Measurements from ENCODE around the gene HP1BP3.

The HP1BP3 gene

DNA sequence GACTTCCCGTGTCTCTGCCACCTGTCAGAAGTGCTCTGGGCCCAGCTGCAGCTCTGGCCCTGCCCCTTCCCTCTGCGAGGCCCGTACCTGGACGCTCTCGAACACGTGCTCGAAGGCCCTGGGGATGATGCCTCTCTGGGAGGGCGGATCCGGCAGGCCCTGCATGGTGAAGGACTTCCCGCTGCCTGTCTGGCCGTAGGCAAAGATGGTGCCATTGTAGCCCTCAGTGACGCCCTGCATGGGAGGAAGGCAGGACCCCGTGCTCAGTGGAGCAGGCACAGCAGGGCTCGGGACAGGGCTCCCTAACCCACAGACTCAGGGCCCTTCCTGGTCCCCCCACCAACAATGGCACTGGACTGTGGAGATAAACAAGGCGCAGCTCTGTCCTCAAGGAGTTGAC is 71.7 kb downstream of the HP1BP3 start:
- no peak overlapping the region for H3K4me3 ChIP-seq (ENCODE audit: control insufficient read depth, low read depth, low read length)
- DNase-seq (ENCODE audit: low read depth) = no peak
- TF ChIP-seq, protein P1, sequence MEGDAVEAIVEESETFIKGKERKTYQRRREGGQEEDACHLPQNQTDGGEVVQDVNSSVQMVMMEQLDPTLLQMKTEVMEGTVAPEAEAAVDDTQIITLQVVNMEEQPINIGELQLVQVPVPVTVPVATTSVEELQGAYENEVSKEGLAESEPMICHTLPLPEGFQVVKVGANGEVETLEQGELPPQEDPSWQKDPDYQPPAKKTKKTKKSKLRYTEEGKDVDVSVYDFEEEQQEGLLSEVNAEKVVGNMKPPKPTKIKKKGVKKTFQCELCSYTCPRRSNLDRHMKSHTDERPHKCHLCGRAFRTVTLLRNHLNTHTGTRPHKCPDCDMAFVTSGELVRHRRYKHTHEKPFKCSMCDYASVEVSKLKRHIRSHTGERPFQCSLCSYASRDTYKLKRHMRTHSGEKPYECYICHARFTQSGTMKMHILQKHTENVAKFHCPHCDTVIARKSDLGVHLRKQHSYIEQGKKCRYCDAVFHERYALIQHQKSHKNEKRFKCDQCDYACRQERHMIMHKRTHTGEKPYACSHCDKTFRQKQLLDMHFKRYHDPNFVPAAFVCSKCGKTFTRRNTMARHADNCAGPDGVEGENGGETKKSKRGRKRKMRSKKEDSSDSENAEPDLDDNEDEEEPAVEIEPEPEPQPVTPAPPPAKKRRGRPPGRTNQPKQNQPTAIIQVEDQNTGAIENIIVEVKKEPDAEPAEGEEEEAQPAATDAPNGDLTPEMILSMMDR (conservative IDR thresholded peaks at IDR 0.05; ENCODE audit: control insufficient read depth, insufficient read depth, low read depth, low read length) = no peak

DNA sequence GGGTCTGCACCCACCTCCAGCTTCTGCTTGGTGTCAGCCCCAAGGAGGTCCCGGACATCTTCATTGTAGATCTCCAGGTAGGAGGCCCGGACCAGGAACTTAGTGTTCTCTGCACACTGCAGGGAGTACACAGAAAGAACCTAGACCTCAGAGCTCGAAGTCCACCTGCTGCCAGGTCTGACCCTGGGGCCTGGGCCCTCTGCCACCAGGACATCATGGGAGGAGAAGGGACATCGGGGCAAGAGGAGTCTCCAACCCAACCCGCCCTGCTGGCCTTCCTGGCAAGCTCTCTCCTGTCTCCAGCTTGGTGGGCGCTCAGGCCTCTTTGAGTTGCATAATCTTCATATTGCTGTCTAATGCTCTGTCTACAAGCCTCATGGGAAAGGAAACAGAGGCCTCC is 73.7 kb downstream of the HP1BP3 start:
- DNase-seq (ENCODE audit: low read depth) = no peak

DNA sequence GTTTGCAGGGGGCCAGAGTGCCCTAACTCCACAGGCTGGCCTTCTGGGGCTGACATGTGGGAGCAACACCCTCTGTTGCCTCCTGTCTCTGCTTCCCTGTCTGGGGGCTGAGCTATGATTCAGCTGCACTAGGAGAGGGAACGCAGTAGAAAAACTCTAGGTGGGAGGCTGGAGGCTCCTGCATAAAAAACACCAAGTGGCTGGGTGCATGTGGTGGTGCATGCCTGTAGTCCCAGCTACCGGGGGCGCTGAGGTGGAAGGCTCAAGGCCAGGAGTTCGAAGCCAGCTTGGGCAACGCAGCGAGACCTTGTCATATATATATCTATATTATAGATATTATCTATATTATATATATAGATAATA is 74.9 kb downstream of the HP1BP3 start:
- TF ChIP-seq, protein P1 (conservative IDR thresholded peaks at IDR 0.05; ENCODE audit: control insufficient read depth, insufficient read depth, low read depth, low read length) = no peak
- DNase-seq (ENCODE audit: low read depth) = no peak
- H3K4me3 ChIP-seq (ENCODE audit: control insufficient read depth, low read depth, low read length) = no peak overlapping the region

More for the DNA sequence above, 73.7 kb downstream of the HP1BP3 start:
- TF ChIP-seq, protein P1 (conservative IDR thresholded peaks at IDR 0.05; ENCODE audit: control insufficient read depth, insufficient read depth, low read depth, low read length) = no peak
- H3K4me3 ChIP-seq (ENCODE audit: control insufficient read depth, low read depth, low read length) = no peak overlapping the region

DNA sequence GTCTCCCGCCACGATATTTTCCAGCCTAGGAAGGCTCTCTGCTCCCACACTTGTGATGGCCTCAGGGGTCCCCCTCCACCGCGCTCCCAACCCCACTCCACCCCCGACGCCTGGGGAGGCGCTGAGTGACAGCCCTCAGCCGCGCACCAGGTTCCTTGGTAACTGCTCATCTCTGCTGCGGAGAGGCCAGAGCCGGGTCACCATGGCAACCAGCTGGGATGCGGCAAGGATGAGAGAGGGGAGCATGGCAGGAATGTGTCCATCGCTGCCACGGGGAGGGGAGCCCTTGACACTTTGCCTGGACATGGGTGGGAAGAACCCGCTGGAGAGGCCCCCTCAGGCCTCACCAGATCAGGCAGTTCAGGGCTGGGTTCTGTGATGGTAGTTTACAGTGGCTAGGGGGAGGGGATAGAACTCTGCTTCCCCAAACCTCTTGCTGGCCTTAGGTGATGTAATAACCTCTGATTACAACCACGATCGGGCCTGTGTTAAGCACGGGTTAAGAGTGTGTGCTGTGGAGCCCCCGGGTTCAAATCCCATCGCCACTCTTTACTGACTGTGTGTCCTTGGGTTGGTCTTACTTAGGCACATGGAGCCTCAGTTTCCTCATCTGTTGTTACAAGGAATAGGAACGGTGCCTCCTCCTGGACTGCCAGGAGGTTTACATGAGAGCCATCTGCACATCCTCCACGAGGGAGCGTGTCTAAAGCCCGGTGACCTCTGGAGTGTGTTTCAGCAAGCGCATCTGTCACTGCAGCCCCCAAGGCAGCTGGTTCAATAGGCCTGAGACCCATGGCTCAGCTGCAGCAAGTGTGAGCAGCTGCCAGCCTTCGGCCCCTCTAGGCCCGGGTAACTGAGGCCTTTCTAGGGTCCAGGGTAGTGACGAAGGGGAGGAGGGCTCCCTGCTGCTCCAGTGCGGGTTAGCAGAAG is 75.6 kb downstream of the HP1BP3 start:
- DNase-seq (ENCODE audit: low read depth) = no peak
- TF ChIP-seq, protein P1 (conservative IDR thresholded peaks at IDR 0.05; ENCODE audit: control insufficient read depth, insufficient read depth, low read depth, low read length) = no peak
- H3K4me3 ChIP-seq (ENCODE audit: control insufficient read depth, low read depth, low read length) = no peak overlapping the region

DNA sequence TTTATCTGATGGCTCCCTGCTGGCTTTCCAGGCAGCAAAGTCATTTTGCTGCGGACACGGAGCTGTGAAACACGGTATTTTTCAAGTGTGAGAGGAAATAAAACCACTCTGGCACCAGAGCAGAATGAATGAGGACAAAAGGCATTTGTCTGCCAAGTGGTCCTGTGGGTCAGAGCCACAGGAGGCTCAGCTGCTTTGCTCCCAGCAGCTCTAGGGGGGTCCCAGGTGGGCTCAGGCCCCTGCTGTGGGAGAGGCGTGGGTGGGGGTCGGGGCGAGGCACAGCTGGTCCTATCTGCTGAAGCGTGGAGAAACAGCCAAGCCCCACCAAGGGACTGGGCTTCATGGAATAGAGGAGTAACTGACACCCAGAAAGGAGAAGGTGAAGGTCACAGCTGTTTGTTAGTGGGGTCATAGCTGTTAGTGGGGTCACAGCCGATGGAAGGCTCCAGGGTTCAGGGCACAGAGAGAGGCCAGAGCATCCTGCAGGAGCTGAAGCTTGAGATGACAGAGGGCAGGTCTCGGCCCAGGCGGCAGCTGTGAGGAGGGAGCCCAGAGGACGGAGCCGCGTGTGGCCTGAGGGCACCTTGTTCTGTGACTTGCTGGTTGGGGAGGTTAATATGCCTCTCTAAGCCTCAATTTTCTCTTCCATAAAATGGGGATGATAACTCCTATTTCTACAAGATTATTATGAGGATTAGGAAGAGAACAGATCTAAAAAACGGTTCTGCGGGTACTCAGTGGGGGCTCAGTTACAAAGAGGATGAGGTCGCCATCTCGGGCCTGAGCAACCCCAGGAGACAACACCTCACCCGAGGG is 76.4 kb downstream of the HP1BP3 start:
- TF ChIP-seq, protein P1 (conservative IDR thresholded peaks at IDR 0.05; ENCODE audit: control insufficient read depth, insufficient read depth, low read depth, low read length) = no peak
- H3K4me3 ChIP-seq (ENCODE audit: control insufficient read depth, low read depth, low read length) = no peak overlapping the region
- DNase-seq (ENCODE audit: low read depth) = no peak

DNA sequence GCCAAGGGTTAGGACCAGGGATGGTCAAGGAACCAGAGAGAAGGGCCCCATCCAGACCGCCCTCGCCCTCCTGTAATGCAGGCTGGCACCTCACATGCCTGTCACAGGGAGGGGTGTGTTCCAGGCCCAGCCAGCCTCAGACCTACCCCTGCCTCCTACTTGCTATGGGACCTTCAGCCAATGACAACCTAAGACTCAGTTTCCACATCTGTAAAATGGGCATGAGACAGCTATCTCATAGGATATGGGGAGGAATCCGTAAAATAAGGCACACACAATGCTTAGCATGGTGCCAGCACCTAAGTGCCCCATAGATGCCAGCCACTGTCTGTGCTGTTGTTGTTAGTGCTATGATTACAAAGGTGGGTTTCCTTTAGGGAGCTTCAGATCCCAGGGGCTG is 77.2 kb downstream of the HP1BP3 start:
- no peak for DNase-seq (ENCODE audit: low read depth)
- TF ChIP-seq, protein P1 (conservative IDR thresholded peaks at IDR 0.05; ENCODE audit: control insufficient read depth, insufficient read depth, low read depth, low read length) = no peak
- no peak overlapping the region for H3K4me3 ChIP-seq (ENCODE audit: control insufficient read depth, low read depth, low read length)

All from fibroblast of mammary gland (primary cell).